ENCODE measurements around the gene SLC12A4.

The SLC12A4 gene

DNA sequence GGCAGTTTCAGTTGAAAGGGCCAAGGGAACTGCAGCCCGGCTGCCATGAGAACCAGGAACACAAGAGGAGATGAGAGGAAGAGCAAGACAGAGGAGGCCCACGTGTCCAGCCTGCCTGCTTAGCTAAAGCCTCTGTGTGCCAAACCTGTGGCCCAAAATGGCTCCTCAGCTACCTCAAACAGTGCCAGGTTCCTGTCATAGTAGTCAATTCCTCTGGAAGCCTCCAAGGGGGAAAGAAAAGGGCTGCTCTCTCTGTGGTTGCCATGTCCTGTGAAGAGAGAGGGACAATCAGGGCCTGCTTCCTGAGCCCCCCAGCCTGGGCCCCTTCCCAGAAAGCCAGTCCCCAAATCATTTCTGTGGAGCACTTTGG lies 5.2 kb downstream of the SLC12A4 start:
- DNase-seq (ENCODE audit: low spot score): no peak

DNA sequence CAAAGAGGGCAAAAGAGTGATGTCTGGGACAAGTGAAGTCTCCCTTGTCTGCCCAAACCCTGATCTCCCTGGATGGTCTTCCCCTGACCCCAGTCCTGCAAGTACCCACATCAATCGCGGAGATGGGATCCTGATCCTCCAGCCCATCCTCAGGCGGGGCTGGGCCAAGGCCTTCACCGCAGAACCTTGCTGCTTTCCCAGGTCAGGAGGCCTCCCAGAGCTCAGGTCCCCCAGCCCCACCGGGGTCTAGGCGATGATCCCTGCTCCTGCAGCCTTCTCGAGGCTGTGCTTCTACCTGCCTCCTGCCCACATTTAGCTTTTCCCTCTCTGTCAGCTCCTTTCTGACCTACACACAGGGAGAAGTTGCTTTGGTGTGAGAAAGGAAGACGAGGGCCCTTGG lies 6.3 kb downstream of the SLC12A4 start:
- no peak for DNase-seq (ENCODE audit: low spot score)

DNA sequence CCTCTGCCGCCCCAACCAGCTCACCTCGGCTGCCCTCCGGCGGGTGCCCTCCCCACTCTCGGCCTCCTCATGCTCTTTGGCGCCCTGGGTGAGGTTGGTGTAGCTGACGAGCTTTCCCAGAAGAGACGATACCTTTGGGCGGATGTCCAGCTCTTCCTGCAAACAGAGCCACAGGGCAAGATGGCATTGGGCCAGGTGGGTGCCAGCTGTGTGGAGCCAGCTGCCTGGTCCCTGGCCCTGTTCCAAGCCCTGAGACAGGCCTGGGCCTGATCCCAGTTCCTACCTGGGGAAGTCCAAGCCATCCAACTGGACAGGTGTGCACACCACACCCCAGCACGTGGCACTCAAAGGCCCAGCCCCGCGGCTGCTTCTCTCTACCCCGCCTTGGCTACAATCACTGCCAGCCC lies 6.9 kb downstream of the SLC12A4 start:
- DNase-seq (ENCODE audit: low spot score): no peak

DNA sequence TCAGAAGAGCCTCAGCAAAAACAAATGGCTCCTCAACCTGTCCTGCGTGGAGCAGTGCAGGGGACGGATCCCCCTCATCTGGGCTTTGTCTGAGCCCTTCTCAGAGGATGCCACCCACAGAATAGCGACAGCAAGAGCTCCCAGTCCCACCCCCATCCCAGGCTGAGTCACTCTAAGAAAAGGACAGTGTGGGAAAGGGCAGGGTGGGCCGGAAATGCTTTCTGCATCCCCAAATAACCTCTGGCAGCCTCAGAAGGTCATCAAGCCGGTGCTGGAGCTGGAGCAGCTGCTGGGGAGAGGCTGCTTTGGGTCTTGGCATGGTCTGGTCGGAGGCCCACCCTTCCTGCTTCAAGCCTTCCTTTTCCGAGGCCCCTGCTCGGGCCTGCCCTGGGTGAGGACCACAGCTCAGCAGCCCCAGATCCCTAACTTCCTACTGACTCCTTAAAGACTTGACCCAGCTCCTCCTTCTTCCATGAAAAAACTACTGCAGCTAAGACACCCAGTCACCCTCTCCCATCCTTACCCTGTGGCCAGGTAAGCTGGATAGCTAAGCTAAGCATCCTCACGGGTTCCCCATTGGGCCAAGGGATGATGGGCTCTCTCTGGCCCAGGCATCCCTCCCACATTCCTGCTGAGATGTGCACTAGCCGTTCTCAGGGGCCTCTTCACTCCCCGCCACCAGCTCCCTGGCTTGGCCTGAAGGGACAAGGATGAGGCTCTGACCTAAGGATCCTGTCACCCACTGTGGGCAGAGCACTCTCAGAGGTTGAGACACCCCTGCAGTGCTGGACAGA lies 8.7 kb downstream of the SLC12A4 start:
- no peak for DNase-seq (ENCODE audit: low spot score)

DNA sequence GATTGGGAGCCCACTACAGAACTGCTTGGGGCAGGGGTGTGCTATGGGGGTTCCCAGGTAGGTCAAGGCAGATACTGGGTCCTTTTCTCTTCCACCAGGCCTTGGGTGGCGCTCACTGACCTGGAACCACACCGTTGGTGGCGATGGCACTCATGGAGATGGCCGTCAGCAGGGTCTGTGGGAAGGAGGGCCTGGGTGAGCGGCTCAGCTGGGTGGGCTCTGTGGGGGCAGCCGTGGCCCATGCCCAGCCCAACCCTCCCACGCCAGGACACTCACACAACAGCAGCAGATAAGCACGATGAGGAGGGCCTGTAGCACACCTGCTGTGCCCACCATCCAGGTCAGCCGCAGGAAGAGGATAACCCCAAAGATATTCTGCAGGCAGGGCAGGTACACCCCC lies 10.8 kb downstream of the SLC12A4 start:
- no peak for DNase-seq (ENCODE audit: low spot score)

DNA sequence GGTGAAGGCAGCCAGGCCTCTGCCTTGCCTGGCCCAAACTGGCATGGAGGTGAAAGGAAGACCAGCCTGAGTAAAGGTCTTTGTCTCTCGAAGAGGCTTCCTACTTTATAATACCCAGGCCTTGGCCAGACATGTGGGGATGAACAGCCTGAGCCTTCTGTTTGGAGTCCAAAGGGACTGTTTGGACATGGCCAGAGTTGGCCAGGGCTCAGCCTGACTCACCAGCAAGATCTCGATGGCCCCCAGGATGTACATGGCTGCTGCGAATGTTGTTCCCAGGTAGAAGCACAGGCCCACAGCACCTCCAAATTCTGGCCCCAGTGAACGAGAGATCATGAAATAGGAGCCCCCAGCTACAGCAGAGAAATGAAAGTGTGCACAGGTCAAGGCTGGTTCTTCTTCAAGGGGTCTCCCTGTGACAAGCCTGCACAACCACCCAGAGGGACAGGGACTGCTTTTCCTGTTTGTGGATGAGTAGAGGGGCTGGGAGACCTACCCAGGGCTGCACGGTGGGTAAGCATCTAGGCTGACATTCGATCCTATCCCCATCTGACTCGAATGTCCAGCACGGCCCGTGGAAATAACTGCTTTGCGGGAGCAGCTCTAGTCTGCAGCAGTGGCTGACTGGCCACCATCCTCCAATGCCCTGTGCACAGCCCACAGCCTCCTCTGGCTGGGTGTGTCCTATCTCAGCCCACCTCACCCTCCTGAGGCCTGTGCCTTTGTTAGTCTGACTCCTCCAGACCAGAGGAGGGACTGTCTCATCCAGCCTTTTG lies 13.8 kb downstream of the SLC12A4 start:
- DNase-seq (ENCODE audit: low spot score): no peak

DNA sequence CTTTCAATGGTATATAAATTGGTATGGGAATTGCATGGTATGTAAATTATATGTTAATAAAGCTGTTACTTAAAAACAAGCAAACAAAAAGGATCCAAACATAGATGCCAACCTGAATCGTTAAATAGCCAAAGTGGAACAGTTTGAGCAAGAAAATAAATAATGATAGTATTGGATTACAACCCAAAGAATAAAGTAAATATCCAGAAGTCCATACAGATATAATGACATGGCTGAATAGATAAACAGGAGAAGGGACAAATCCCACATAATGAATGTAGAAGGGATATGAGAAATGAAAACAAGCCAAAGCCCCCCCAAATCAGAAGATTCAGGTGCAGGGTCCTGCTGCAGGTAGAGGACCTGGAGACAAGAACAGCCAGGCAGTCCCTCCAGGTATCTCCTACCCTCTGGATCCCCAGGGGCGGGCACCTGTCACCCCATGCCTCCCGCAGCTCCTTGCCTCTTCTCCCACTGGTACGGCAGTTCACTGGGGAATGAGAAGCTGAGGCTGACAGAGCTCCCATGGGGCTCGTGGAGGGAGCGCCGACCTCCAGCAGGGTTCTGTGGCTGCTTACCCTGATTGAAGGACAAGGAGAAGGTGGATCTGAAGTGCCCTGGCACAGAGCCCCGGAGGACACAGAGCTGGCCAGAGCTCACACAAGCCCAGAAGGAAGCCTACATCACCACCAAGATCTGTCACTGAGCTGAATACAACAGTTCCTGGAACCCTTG lies 14.6 kb downstream of the SLC12A4 start:
- no peak for DNase-seq (ENCODE audit: low spot score)

DNA sequence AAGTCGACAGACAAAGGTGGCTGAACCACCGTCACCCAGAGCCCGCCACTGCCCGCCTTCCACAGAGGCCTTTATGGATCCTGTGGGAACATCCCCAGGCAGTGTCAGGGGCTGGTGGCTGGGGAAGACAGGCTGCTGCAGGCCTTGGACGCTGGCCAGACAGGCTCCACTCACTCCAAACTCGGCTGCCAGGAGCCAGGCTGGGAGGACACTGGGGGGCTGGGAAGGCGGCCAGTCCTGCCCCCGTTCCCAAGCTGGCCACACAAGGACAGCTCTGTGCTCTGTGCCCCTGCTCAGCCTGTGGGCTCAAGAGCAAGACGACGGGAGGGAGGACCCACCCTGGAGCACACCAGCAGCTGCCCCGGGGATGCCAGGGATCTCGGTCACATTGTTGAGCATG lies 17.0 kb downstream of the SLC12A4 start:
- no peak for DNase-seq (ENCODE audit: low spot score)

DNA sequence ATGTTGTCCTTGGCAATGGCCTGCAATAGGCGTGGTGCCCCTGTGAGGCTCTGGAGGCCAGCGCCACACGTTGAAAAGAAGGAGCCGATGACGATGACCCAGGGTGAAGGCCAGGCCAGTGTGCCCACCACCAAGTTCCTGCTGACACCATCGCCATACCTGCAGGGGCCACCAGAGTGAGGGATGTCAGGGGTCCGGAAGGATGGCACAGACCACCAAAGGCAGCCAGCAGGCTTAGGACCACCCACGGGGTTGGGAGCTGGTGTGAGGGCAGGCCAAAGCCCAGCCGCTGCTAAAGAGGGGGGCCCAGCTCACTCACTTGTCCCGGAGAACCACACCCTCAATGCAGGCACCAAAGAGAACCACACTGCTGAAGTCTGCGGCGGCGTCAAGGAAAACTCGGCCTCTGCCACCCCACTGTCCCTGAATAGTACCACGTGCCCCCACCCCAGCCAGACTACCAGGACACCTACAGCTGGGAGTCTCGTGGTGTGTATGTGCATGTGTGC lies 18.0 kb downstream of the SLC12A4 start:
- DNase-seq (ENCODE audit: low spot score): no peak

DNA sequence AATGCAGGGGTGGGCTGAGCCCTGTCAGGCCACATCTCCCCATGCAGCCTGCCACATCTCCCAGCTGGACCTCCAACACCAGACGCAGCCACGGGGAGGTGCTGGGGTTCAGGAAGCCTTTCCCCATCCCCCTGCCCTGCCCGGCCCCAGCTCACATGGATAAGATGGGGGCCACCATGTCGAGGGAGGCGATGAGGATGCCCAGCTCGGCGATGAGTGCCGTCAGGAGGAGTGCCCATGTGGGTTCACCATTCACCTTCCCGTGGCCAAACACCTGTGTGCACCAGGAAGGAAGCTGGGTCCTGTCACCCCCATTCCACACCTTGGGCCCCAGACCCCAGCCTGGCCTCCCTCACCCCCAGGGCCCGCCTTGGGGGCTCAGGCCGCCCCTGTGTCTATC lies 18.8 kb downstream of the SLC12A4 start:
- DNase-seq (ENCODE audit: low spot score): no peak

DNA sequence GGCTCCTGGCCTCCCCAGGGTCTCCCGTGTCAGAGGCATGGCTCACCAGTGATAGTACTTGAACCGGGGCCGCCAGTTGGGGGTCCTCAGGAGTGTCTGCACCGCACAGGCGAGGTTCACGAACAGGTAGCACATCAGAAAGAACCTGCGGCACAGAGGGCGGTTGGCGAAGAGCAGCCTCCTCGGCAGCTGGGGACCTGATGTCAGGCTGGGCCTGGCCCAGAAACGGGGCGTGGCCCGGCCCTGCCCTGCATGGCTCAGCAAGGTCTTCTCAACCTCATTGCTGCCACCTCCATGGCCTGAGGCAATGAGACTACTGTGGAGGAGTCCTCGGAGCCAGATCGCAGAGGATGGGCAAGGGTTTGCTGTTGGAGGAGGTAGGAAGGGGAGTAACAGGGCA lies 20.4 kb downstream of the SLC12A4 start:
- DNase-seq (ENCODE audit: low spot score): no peak

DNA sequence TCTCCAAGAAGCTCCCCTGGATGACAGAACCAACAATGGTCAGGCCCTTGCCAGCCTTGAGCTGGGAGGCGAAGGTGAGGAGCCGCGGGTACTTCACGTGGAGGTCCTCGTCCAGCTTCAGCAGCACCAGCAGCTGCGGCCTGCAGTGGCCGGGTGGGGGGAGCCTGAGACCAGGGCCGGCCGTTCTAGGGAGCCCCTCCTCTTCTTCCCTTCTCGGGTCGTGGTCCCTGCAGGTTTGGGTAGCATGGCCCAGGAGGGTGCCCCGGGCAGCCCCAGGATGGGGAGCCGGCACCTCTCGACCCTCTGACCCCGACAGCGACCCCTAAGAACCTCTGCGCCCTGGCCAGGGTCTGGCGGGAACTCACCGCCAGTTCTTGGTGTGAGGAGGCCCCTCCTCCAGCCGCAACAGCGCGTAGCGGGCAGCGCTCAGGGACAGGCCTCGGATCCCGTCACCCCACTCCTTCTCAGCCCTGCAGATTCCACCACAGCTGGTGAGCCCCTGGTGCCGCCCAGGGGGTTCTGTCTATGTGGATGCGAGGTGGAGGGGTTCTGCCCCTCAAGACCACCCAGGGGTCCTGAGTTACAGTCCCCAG lies 21.4 kb downstream of the SLC12A4 start:
- no peak for DNase-seq (ENCODE audit: low spot score)

DNA sequence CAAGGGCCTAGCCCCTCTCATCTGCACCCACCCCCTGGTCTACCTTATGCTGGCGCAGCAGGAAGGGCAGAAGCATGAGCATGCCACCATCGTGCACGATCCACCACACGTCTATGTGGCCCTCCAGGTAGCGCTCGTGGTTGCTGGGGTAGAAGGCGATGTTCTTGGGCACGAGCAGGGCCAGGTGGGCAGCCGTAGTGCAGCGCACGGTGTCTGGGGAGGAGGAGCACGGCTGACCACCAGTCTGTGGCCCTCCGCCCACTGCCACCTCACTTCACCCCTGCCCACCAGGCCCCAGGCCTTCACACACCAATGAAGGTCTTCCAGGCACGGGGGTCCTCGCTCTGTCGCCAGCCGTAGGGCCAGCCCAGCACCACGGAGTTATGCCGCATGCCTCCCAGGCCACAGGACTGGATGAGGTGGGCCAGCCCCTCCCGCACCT lies 22.3 kb downstream of the SLC12A4 start:
- DNase-seq (ENCODE audit: low spot score): no peak

DNA sequence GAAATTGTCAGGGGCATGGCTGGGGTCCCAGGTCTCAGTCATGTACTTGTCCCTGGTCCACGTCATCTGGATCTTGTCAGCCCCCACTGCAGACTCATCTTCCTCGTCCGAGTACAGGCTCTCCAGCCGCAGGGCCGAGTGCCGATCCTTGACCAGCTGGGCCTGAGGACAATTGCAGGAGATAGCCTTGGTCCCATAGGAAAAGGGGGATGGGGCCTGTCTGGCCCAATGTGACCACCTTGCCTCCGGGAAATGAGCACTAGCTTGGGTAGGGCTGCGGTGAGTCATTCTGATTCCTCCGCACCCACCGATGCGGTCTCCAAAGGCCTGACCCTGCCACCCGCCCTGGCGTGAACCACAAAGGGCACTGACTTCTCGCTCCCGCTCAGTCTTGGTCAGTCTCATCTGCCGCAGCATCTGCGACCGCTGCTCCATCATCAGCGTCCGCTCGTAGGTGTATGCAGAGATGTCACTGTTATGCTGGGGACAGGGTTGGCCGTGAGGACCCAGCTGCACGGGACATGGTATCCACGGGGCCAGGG lies 23.0 kb downstream of the SLC12A4 start:
- DNase-seq (ENCODE audit: low spot score): no peak

DNA sequence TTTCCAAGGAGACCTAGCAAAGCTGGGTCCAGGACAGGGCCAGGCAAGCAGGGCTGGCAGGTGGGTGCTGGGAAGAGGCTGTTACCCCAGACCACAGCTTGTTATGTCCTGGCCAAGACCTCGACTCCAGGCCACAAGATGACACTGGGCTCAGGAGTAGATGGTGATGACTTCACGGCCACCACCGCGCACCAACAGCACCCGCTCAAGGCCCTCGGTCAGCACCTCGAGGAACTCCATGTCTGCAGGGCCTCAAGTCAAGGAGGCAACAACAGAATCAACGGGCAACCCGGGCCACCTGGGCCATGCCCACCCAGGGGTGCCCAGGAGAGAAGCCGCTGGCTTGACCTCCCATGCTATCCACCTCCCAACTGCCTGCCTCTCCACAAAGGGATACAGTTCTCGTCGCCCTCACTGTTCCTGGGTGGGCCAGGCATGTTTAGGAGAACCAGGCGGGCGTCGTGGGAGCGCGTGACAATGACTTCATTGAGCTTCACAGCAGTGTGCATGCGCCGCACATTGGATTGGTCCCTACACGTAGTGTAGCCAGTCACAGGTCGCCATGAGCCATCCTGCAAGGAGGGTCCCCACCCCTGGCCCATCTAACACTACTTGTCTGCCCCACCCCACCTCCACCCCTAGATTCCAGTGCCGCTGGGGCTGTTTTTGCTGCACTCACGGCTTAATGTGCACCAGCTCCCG lies 23.6 kb downstream of the SLC12A4 start:
- DNase-seq (ENCODE audit: low spot score): no peak

DNA sequence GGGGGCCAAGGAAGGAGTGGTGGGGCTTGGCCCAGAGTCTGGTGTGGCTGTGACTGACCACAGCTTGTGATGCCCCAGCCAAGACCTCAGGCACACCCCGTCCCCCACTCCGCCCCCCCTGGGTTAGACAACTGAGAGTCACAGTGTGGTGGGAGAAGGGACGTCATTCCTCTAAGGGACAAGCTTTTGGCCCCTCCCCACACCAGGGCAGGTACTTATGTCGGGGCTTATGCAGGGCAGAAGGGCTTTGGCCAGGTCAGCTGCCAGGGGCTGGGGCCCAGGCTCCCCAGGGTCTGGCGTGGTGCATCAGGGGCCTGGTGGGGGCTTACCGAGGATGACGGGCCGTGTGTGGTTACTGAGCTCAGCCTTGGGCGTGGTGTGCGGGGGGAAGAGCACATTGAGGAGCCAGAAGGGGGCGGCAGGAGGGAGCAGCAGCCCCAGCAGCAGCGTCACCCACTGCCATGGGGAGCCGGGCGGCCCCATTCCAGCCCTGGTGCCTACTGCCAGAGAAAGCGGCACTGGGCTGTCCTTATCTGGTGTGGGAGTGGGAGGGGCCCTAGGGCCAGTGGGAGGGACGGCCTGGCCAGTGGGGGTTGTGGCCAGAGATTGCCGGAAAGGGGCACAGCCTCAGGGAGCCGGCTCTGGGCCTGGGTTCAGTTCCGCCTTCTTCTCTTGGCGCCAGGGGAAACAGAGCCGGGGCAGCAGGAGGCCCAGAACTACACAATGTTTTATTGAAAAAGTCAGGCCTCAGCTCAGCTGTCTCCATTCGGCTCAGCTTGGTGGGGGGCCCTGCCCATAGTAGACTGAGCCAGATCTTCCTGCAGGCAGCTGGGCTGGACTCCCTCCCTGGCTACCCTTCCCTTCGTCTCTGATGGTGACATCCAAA lies 24.6 kb downstream of the SLC12A4 start, which contains the start of gene LCAT:
Gene LCAT (minus strand): TSS at position 502 of the 886 bp plus-strand sequence. CDS start 19 bp downstream, at position 483.
- DNase-seq (ENCODE audit: low spot score): no peak

DNA sequence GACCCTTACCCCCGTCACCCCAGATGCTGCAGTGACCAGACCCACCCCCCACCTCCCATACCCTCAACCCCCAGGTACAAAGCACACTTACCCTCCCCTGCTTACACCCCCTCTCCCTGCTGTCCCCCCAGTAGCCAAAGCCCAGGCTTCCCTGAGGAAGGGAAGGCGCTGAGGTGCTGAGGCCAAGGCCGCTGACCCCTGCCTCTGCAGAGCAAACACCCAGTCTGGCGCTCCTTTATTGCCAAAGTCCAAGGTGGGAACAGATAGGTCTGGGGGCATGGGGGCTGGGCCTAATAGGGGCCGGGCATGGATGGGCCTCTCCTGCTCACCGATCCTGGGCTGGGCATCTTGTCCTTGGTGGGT lies 25.2 kb downstream of the SLC12A4 start:
- DNase-seq (ENCODE audit: low spot score): no peak

DNA sequence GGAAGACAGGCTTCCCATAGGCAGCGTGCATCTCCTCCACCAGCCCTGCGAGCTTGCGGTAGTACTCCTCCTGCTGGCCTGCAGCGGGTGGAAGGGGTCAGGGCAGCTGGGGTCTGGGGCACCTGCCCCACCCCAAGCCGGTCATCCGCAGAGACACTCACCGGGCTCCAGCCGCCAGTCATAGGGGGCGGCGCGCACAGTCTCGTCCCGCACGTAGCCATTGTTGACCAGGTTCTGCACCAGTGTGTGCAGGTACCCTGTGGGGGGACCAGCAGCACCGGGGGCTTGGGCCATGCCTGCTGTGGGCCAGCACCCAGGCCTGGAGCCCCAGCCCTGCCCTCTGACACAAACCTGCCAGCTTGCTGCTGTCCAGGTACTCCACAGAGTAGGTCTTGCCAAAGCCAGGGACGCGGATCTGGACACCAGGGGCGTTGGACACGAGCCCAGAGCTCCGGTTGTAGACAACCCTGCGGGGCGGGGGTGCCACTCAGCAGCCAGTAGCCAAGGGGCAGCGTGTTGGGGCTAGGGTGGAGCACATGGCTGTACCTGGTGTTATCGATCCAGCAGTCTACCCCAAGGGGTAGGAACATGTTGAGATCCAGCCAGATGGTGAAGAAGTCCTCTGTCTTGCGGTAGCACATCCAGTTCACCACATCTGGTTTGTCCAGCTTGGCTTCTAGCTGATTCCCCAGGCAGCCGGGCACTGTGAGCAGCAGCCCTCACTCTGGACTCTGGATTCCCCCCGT lies 25.8 kb downstream of the SLC12A4 start:
- no peak for DNase-seq (ENCODE audit: low spot score)

DNA sequence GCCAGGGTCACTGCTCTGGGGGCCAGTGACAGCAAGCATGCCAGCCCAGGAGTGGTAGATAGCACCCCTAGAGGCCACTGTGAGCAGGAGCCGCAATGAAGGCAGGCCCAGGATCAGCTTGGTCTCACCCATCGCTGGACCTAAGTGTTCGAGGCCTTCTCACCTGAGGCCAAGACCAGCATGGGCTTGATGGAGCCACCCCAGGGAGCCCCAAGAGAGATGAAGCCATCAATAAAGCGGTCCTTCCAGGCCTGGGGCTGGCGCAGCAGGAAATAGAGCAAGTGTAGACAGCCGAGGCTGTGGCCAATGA lies 26.3 kb downstream of the SLC12A4 start:
- peak; percentile 30 for DNase-seq (ENCODE audit: low spot score)

All from CD4-positive, alpha-beta T cell treated with Interleukin-15 for 4 hours (primary cell).